Measurements from ENCODE around the gene STXBP3. TPM values are rescaled to one million over a fixed set of nuclear protein-coding genes. Genes with fewer than 3 reads are reported as not detected.

STXBP3 gene
- total and polyA plus RNA-seq, 2 of the 13 experiments (the other 11 are each of a cell fraction or from before 2014, with no cell fraction given): 13.0 to 20.8 TPM

DNA sequence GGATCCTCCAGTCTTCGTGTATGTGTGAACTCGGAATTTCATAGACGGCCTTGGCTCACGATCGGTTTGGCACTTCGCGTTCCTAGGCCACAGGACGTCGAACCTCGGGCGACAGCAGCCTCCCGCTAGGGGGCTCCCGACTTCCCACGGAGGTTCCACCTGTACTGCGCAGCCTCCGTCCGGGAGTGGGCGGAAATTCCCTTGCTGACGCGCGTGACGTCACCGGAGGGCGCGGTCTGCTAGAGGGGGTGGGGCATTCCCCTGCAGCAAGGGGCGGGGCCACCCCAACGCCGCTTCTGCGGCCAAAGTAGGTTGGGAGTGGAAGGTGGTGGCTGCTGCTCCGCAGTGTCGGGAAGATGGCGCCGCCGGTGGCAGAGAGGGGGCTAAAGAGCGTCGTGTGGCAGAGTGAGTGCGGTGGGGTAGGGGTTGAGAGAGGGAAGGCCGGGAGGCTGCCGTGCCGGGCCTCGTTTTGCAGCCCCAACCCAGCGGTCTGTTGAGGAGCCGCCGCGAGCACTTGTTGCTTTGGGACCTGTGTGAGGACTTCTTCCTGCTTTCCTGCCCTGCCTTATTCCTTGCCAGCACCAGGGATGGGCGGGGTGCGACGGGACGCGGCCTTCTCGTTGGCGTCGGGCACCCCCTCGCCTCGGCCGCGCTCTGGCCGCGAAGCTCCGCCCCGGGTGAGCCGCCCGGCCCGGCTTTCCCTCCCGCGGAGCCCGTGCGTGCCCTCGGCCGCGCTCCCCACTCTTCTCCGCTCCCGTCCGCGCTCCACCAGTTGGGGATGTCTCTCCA, at the start of gene STXBP3 (continued):
- TF ChIP-seq ZSCAN31 (CRISPR knock-in tag; IDR thresholded peaks at IDR 0.05; ENCODE audit: low read depth): 0 out of 2 replicates have a peak, but pooled peaks have one; percentile 66
- TF ChIP-seq ESRRA (CRISPR knock-in tag; IDR thresholded peaks at IDR 0.05; ENCODE audit: low read depth): peak; percentile 52; the same call in 1 of the 2 replicates
- peak; percentile 48; the same call in 1 of the 2 replicates for TF ChIP-seq ZNF121 (CRISPR knock-in tag; IDR thresholded peaks at IDR 0.05)
- TF ChIP-seq MEIS2 (CRISPR knock-in tag; IDR thresholded peaks at IDR 0.05): peak; percentile 84; the same call in 1 of the 2 replicates
- peak; percentile 95 for TF ChIP-seq HIVEP1 (CRISPR knock-in tag; IDR thresholded peaks at IDR 0.05)
- no peak for TF ChIP-seq PLRG1 (conservative IDR thresholded peaks at IDR 0.05)
- TF ChIP-seq RFX1 (IDR thresholded peaks at IDR 0.05): no peak
- TF ChIP-seq KLF9 (CRISPR knock-in tag; IDR thresholded peaks at IDR 0.05; ENCODE audit: low read depth): 0 out of 2 replicates have a peak, but pooled peaks have one; percentile 39
- TF ChIP-seq, protein P1, sequence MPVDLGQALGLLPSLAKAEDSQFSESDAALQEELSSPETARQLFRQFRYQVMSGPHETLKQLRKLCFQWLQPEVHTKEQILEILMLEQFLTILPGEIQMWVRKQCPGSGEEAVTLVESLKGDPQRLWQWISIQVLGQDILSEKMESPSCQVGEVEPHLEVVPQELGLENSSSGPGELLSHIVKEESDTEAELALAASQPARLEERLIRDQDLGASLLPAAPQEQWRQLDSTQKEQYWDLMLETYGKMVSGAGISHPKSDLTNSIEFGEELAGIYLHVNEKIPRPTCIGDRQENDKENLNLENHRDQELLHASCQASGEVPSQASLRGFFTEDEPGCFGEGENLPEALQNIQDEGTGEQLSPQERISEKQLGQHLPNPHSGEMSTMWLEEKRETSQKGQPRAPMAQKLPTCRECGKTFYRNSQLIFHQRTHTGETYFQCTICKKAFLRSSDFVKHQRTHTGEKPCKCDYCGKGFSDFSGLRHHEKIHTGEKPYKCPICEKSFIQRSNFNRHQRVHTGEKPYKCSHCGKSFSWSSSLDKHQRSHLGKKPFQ (CRISPR knock-in tag; IDR thresholded peaks at IDR 0.05; ENCODE audit: insufficient replicate concordance): no peak
- TF ChIP-seq, protein P2, sequence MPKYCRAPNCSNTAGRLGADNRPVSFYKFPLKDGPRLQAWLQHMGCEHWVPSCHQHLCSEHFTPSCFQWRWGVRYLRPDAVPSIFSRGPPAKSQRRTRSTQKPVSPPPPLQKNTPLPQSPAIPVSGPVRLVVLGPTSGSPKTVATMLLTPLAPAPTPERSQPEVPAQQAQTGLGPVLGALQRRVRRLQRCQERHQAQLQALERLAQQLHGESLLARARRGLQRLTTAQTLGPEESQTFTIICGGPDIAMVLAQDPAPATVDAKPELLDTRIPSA (CRISPR knock-in tag; IDR thresholded peaks at IDR 0.05; ENCODE audit: borderline replicate concordance): peak; percentile 78; the same call in 1 of the 2 replicates
- TF ChIP-seq, protein P3, sequence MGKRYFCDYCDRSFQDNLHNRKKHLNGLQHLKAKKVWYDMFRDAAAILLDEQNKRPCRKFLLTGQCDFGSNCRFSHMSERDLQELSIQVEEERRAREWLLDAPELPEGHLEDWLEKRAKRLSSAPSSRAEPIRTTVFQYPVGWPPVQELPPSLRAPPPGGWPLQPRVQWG (CRISPR knock-in tag; IDR thresholded peaks at IDR 0.05; ENCODE audit: borderline replicate concordance, low read depth): no peak
